ACC112 (cell line): ENCODE data around the gene XPR1.
"Not testable (repeated sequence)": the region's sequence is repeated elsewhere in the genome, so short reads cannot be mapped to it uniquely, and the experiment has no call there.

Experiments
- H2AFZ ChIP-seq: fragments of 200-600 bp; sonication (generic); one replicate; pipeline ENCODE4 v1.6.0; 2017; ENCODE audit warnings: antibody characterized with exemption, low read length; ENCODE audit not compliant: unreplicated experiment
- H3K27ac ChIP-seq: fragments of 200-600 bp; sonication (generic); 2 replicates; pipeline ENCODE4 v1.5.1; 2014; ENCODE audit warnings: low read depth, mild to moderate bottlenecking, antibody characterized with exemption, low read length, moderate library complexity
- H3K27me3 ChIP-seq: fragments of 200-600 bp; sonication (generic); 2 replicates; pipeline ENCODE4 v1.6.1; 2014; ENCODE audit warnings: mild to moderate bottlenecking, antibody characterized with exemption, low read length, moderate library complexity, mixed read lengths; ENCODE audit not compliant: insufficient read depth
- H3K36me3 ChIP-seq: fragments of 200-600 bp; sonication (generic); 2 replicates; pipeline ENCODE4 v1.6.1; 2016; ENCODE audit warnings: mild to moderate bottlenecking, antibody characterized with exemption, low read length, moderate library complexity, mixed read lengths; ENCODE audit not compliant: insufficient read depth
- H3K4me1 ChIP-seq: fragments of 200-600 bp; sonication (generic); one replicate; pipeline ENCODE4 v1.6.1; 2016; ENCODE audit warnings: low read length, mixed read lengths; ENCODE audit not compliant: insufficient read depth, unreplicated experiment, control insufficient read depth
- H3K4me3 ChIP-seq: fragments of 200-600 bp; sonication (generic); 2 replicates; pipeline ENCODE4 v1.5.1; 2014; ENCODE audit warnings: mild to moderate bottlenecking, low read depth, low read length
- H3K79me2 ChIP-seq: fragments of 200-600 bp; sonication (generic); one replicate; pipeline ENCODE4 v1.6.0; 2016; ENCODE audit warnings: low read length; ENCODE audit not compliant: control insufficient read depth, unreplicated experiment, insufficient read depth

The XPR1 gene

GRCh38 chr1:180644526-180645192 lies 12.8 kb downstream of the XPR1 start:
- peaks cover 5% of the 10 kb centered on the region for H3K79me2 ChIP-seq

DNA sequence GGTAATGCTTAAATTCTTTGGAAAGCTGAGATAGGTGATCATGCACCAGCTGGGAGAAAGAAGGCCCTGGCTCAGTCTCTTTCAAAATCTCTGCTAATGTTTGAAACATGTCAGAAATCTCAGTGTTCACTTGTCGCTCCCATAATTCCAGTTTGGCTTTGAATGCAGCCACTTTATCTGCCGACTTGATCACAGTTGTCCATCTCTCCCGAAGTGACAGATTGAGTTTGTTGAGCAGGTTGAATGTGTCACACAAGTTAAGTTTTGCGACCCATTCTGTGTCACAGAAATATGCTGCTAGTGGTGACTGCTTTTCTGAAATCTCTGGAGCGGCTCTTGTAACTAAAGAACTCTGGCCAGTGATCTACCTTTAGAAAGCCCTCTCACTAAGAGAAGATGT lies 13.4 kb downstream of the XPR1 start:
- not testable (repeated sequence) for H2AFZ ChIP-seq, H3K27me3 ChIP-seq, H3K27ac ChIP-seq, H3K36me3 ChIP-seq, H3K4me3 ChIP-seq, H3K79me2 ChIP-seq
- H3K4me1 ChIP-seq = peaks cover 12% of the 10 kb centered on the region

More at GRCh38 chr1:180644526-180645192, 12.8 kb downstream of the XPR1 start:
- H3K27me3 ChIP-seq = no peaks in the 10 kb centered on the region
- H3K4me1 ChIP-seq = peaks cover 12% of the 10 kb centered on the region
- H3K36me3 ChIP-seq = no peaks in the 10 kb centered on the region
- no peak overlapping the region for H3K4me3 ChIP-seq
- no peak overlapping the region for H2AFZ ChIP-seq
- no peak overlapping the region for H3K27ac ChIP-seq

DNA sequence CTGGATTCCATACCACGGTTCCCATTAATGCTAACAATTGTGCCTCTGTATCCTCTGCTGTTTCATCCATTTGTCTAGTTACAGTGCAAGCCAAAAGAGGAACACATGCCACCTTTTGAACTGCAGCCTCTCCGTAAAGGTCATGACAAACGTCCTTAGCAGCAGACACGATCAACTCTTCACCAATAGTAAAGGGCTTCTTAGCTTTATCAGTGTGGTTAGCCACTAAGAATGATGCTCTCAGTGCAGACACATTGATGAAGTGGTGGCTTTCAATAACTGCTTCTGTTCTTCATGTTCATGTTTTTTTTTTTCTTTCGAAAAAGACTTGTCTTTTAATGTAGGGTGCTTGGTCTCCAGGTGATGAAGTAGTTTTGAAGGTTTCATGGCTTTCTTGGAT lies 14.3 kb downstream of the XPR1 start:
- Histone ChIP-seq H3K27me3 (no peaks in the 10 kb centered on the region), H3K4me3 (no peak overlapping the region), H2AFZ (no peak overlapping the region), H3K4me1 (peaks cover 12% of the 10 kb centered on the region), H3K27ac (no peak overlapping the region), H3K36me3 (no peaks in the 10 kb centered on the region), H3K79me2 (peaks cover 7% of the 10 kb centered on the region)

- H3K4me1 ChIP-seq = peaks cover 12% of the 10 kb centered on the region
- H2AFZ ChIP-seq = no peak overlapping the region
- H3K4me3 ChIP-seq = no peak overlapping the region
- H3K27me3 ChIP-seq = no peaks in the 10 kb centered on the region
- no peaks in the 10 kb centered on the region for H3K36me3 ChIP-seq
- peaks cover 7% of the 10 kb centered on the region for H3K79me2 ChIP-seq
- no peak overlapping the region for H3K27ac ChIP-seq
Measured at GRCh38 chr1:180646547-180646946, 14.7 kb downstream of the XPR1 start.

- Histone ChIP-seq H3K36me3 (no peaks in the 10 kb centered on the region; the same call in 1 of the 2 replicates), H3K4me1 (no peaks in the 10 kb centered on the region), H3K79me2 (peaks cover 4% of the 10 kb centered on the region), H3K27me3 (no peaks in the 10 kb centered on the region), H3K27ac (no peak overlapping the region), H2AFZ (no peak overlapping the region), H3K4me3 (no peak overlapping the region)
Measured at GRCh38 chr1:180652792-180653191, 21.0 kb downstream of the XPR1 start.

DNA sequence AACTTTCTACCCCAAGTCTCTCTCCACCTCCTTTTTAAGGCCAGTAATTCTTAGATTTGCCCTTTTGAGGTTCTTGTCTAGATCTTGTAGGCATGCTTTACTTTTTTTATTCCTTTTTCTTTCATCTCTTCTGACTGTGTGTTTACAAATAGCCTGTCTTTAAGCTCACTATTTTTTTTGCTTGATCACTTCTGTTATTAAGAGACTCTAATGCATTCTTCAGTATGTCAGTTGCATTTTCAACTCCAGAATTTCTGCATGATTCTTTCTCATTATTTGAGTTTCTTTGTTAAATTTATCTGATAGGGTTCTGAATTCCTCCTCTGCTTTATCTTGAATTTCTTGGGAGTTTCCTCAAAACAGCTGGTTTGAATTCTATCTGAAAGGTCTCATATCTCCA lies 30.9 kb downstream of the XPR1 start:
- Histone ChIP-seq H3K79me2 (peaks cover 4% of the 10 kb centered on the region), H3K27ac (no peak overlapping the region), H2AFZ (no peak overlapping the region), H3K36me3 (peaks cover 9% of the 10 kb centered on the region), H3K27me3 (no peaks in the 10 kb centered on the region), H3K4me1 (no peaks in the 10 kb centered on the region), H3K4me3 (no peak overlapping the region)

- Histone ChIP-seq H3K27me3 (no peaks in the 10 kb centered on the region), H2AFZ (no peak overlapping the region), H3K36me3 (no peaks in the 10 kb centered on the region; the same call in 1 of the 2 replicates), H3K4me3 (no peak overlapping the region), H3K79me2 (peaks cover 11% of the 10 kb centered on the region), H3K27ac (no peak overlapping the region), H3K4me1 (peaks cover 9% of the 10 kb centered on the region)
Measured at GRCh38 chr1:180670681-180671080, 38.9 kb downstream of the XPR1 start.

DNA sequence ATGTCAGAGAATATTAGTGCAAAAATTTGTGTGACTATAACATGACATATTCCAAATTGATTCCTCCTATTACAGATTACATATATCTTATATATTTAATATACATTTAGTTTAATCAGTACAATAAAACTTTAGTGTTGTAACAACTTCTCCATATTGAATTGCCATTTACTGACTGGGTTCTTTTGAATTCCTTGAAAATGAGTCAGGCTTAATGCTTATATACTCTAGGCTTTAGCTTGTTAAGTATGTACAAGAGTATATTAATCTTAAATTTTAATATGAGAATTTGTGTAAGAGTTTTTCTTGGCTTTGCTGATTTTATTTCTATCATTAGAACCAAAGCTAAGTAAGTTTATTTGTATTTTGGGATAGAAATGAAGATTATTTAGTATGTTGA lies 40.3 kb downstream of the XPR1 start:
- Histone ChIP-seq H3K27me3 (no peaks in the 10 kb centered on the region), H3K36me3 (no peaks in the 10 kb centered on the region; the same call in 1 of the 2 replicates), H3K79me2 (peaks cover 11% of the 10 kb centered on the region), H3K4me3 (no peak overlapping the region), H2AFZ (no peak overlapping the region), H3K4me1 (peaks cover 14% of the 10 kb centered on the region), H3K27ac (no peak overlapping the region)

GRCh38 chr1:180672505-180672904 lies 40.7 kb downstream of the XPR1 start:
- H2AFZ ChIP-seq = no peak overlapping the region
- peaks cover 11% of the 10 kb centered on the region for H3K79me2 ChIP-seq
- H3K27ac ChIP-seq = no peak overlapping the region
- no peaks in the 10 kb centered on the region; the same call in 1 of the 2 replicates for H3K36me3 ChIP-seq
- H3K27me3 ChIP-seq = no peaks in the 10 kb centered on the region
- no peak overlapping the region for H3K4me3 ChIP-seq
- peaks cover 14% of the 10 kb centered on the region for H3K4me1 ChIP-seq

DNA sequence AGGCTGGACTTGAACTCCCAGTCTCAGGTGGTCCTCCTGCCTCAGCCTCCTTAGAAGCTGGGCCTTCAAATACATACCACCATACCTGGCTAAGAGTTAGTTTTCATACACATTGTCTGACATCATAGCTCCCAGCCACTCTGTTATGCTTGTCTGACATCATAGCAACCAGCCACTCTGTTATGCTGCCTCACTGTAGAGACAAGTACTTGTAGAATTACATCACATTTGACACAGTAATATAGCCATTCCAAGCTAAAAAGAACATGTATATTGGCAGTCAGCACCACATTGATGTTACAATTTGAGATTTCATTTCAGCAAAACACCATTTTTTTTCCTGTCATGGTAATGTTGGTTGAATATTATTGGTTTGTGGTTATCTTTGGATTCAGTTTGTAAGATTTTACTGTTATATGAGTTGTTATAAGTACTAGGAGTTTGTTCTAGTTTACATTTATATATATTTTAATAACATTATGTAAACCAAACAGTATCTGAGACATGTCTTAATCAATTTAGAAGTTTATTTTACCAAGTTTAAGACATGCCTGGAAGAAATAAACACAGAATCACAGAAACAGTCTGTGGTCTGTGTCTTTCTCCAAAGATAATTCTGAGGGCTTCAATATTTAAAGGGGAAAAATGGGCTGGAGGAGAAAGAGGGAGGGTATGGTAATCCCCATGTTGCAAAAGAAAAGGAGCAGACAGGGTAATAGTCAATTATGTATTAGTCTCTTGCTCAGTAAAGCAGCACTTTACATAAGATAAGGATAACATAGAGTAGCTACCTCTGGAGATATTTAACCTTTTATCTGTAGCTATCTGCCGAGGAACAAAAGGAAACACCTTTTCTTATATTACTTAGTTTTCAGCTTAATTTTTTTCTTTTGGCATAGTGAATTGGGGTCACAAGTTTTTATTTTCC lies 43.0 kb downstream of the XPR1 start:
- Histone ChIP-seq H3K4me3 (no peak overlapping the region), H3K79me2 (peaks cover 7% of the 10 kb centered on the region), H3K27ac (no peak overlapping the region)

More for the DNA sequence above, 43.0 kb downstream of the XPR1 start:
- Histone ChIP-seq H3K4me1 (peaks cover 14% of the 10 kb centered on the region), H2AFZ (no peak overlapping the region), H3K36me3 (no peaks in the 10 kb centered on the region; the same call in 1 of the 2 replicates), H3K27me3 (no peaks in the 10 kb centered on the region)
